KMS-11 (cell line): Measurements from ENCODE around the gene PHOX2A.
"Not testable (repeated sequence)": the region's sequence is repeated elsewhere in the genome, so short reads cannot be mapped to it uniquely, and the experiment has no call there.

Experiments used
- H2AFZ ChIP-seq: fragments of 200-600 bp; sonication (generic); 2 replicates; pipeline ENCODE4 v1.6.1; 2016; ENCODE audit warnings: antibody characterized with exemption, mixed run types, low read depth
- H3K27ac ChIP-seq: fragments of 200-600 bp; sonication (generic); 2 replicates; pipeline ENCODE4 v1.6.1; 2016; ENCODE audit warnings: mild to moderate bottlenecking, mixed run types
- H3K27me3 ChIP-seq: fragments of 200-600 bp; sonication (generic); 2 replicates; pipeline ENCODE4 v1.6.1; 2017; ENCODE audit warnings: mild to moderate bottlenecking, low read depth, mixed run types, moderate library complexity; ENCODE audit not compliant: insufficient read depth
- H3K36me3 ChIP-seq: fragments of 200-600 bp; sonication (generic); 2 replicates; pipeline ENCODE4 v1.6.1; 2017; ENCODE audit warnings: mild to moderate bottlenecking, mixed run types; ENCODE audit not compliant: insufficient read depth
- H3K4me1 ChIP-seq: fragments of 200-600 bp; sonication (generic); 2 replicates; pipeline ENCODE4 v1.6.1; 2016; ENCODE audit warnings: mild to moderate bottlenecking, low read depth, mixed run types; ENCODE audit not compliant: poor library complexity, severe bottlenecking
- H3K4me2 ChIP-seq: fragments of 200-600 bp; sonication (generic); 2 replicates; pipeline ENCODE4 v1.7.0; 2016; ENCODE audit warnings: mild to moderate bottlenecking, mixed run types
- H3K4me3 ChIP-seq: fragments of 200-600 bp; sonication (generic); IDR thresholded peaks from 2 replicates; pipeline ENCODE4 v1.6.1; 2017; ENCODE audit warnings: low read depth, low read length, mixed read lengths; ENCODE audit not compliant: insufficient read depth
- H3K79me2 ChIP-seq: fragments of 200-600 bp; sonication (generic); 2 replicates; pipeline ENCODE4 v1.6.1; 2016; ENCODE audit warnings: low read depth, mixed run types; ENCODE audit not compliant: insufficient read depth
- H3K9ac ChIP-seq: fragments of 200-600 bp; sonication (generic); 2 replicates; pipeline ENCODE4 v1.6.1; 2016; ENCODE audit warnings: mild to moderate bottlenecking, mixed run types
- H4K20me1 ChIP-seq: fragments of 200-600 bp; sonication (generic); 2 replicates; pipeline ENCODE4 v1.6.1; 2016; ENCODE audit warnings: mild to moderate bottlenecking, mixed run types; ENCODE audit not compliant: insufficient read depth
- CTCF ChIP-seq: fragments of 200-600 bp; sonication (generic); conservative IDR thresholded peaks from 2 replicates; pipeline ENCODE4 v1.6.1; 2017; ENCODE audit warnings: low read depth, mild to moderate bottlenecking, antibody characterized with exemption, low read length, moderate library complexity, mixed read lengths

Gene PHOX2A

GRCh38 chr11:72216638-72217037 lies 27.3 kb downstream of the PHOX2A start, which contains the start of gene FOLR2:
FOLR2 (plus strand) TSS chr11:72216794; CDS start chr11:72218585, 1,791 bp downstream.
- H3K4me2 ChIP-seq, result no peak within 1 kb of the TSS
- H4K20me1 ChIP-seq, result no peaks in the 10 kb centered on the region
- no peaks in the 10 kb centered on the region for H3K36me3 ChIP-seq
- H3K79me2 ChIP-seq, result no peaks in the 10 kb centered on the region
- no peak within 1 kb of the TSS for H3K9ac ChIP-seq
- no peak within 1 kb of the TSS for H3K4me3 ChIP-seq
- no peaks in the 10 kb centered on the region for H3K4me1 ChIP-seq
- no peak for TF ChIP-seq CTCF
- H3K27me3 ChIP-seq, result no peaks in the 10 kb centered on the region
- no peak within 1 kb of the TSS for H3K27ac ChIP-seq
- no peak within 1 kb of the TSS for H2AFZ ChIP-seq

- no peak overlapping the region for H3K4me2 ChIP-seq
- no peak overlapping the region for H3K4me3 ChIP-seq
- H4K20me1 ChIP-seq, result no peaks in the 10 kb centered on the region
- H3K79me2 ChIP-seq, result no peaks in the 10 kb centered on the region
- no peak overlapping the region for H2AFZ ChIP-seq
- no peaks in the 10 kb centered on the region for H3K4me1 ChIP-seq
- H3K9ac ChIP-seq, result no peak overlapping the region
- no peak for TF ChIP-seq CTCF
- H3K27me3 ChIP-seq, result no peaks in the 10 kb centered on the region
- H3K27ac ChIP-seq, result no peak overlapping the region
- H3K36me3 ChIP-seq, result no peaks in the 10 kb centered on the region
Observed at GRCh38 chr11:72209101-72209500, 34.9 kb downstream of the PHOX2A start.

- H3K79me2 ChIP-seq, result no peaks in the 10 kb centered on the region
- H3K4me3 ChIP-seq, result no peak overlapping the region
- no peaks in the 10 kb centered on the region for H3K36me3 ChIP-seq
- no peaks in the 10 kb centered on the region for H3K4me1 ChIP-seq
- no peak overlapping the region for H3K27ac ChIP-seq
- no peaks in the 10 kb centered on the region for H3K27me3 ChIP-seq
- no peak for TF ChIP-seq CTCF
- H3K4me2 ChIP-seq, result no peak overlapping the region
- H2AFZ ChIP-seq, result no peak overlapping the region
- no peak overlapping the region for H3K9ac ChIP-seq
- no peaks in the 10 kb centered on the region for H4K20me1 ChIP-seq
Observed at GRCh38 chr11:72208281-72208680, 35.7 kb downstream of the PHOX2A start.

- not testable (repeated sequence) for H3K27ac ChIP-seq, H3K36me3 ChIP-seq, H3K4me1 ChIP-seq, H3K79me2 ChIP-seq, H3K4me3 ChIP-seq, H4K20me1 ChIP-seq, H3K4me2 ChIP-seq, H3K27me3 ChIP-seq, H2AFZ ChIP-seq, H3K9ac ChIP-seq
Observed at GRCh38 chr11:72206794-72207193, 37.2 kb downstream of the PHOX2A start.

- Histone ChIP-seq H3K79me2 (no peaks in the 10 kb centered on the region), H3K9ac (no peak overlapping the region), H3K27me3 (no peaks in the 10 kb centered on the region), H2AFZ (no peak overlapping the region), H3K27ac (no peak overlapping the region), H3K36me3 (no peaks in the 10 kb centered on the region), H3K4me1 (no peaks in the 10 kb centered on the region), H4K20me1 (no peaks in the 10 kb centered on the region), H3K4me3 (no peak overlapping the region), H3K4me2 (no peak overlapping the region)
- no peak for TF ChIP-seq CTCF
Observed at GRCh38 chr11:72204886-72205285, 39.1 kb downstream of the PHOX2A start.
